NT2/D1 (cell line): Measurements from ENCODE around the gene NAT9.

Experiments
- DNase-seq: peaks from one replicate; pipeline ENCODE4 v3.0.0-alpha.2; 2011; ENCODE audit warnings: low read depth, low spot score
- H3K27me3 ChIP-seq: 2 replicates; pipeline ENCODE4 v1.6.0; 2011; ENCODE audit warnings: mild to moderate bottlenecking; ENCODE audit not compliant: insufficient read length, insufficient read depth
- H3K36me3 ChIP-seq: 2 replicates; pipeline ENCODE4 v1.6.1; 2011; ENCODE audit warnings: mild to moderate bottlenecking, low read length, mixed read lengths; ENCODE audit not compliant: insufficient read depth, insufficient read length
- H3K4me1 ChIP-seq: 2 replicates; pipeline ENCODE4 v1.5.1; 2011; ENCODE audit not compliant: insufficient read depth, insufficient read length
- H3K4me3 ChIP-seq: 2 replicates; pipeline ENCODE4 v1.5.1; 2011; ENCODE audit warnings: low read depth; ENCODE audit not compliant: insufficient read length
- H3K9ac ChIP-seq: 2 replicates; pipeline ENCODE4 v1.6.0; 2011; ENCODE audit warnings: low read depth; ENCODE audit not compliant: insufficient read length
- H3K9me3 ChIP-seq: 2 replicates; pipeline ENCODE4 v1.5.1; 2011; ENCODE audit warnings: mild to moderate bottlenecking, low read length; ENCODE audit not compliant: insufficient read depth
- SUZ12 ChIP-seq: IDR thresholded peaks from 2 replicates; pipeline ENCODE4 v1.6.1; 2011; ENCODE audit not compliant: insufficient read length, insufficient read depth; ENCODE audit errors: extremely low read depth
- YY1 ChIP-seq: IDR thresholded peaks from 2 replicates; pipeline ENCODE4 v1.6.1; 2011; ENCODE audit not compliant: insufficient read length, insufficient read depth
- ZNF274 ChIP-seq: IDR thresholded peaks from 2 replicates; pipeline ENCODE4 v1.6.1; 2011; ENCODE audit warnings: mild to moderate bottlenecking, low read depth, low read length

NAT9 gene

DNA sequence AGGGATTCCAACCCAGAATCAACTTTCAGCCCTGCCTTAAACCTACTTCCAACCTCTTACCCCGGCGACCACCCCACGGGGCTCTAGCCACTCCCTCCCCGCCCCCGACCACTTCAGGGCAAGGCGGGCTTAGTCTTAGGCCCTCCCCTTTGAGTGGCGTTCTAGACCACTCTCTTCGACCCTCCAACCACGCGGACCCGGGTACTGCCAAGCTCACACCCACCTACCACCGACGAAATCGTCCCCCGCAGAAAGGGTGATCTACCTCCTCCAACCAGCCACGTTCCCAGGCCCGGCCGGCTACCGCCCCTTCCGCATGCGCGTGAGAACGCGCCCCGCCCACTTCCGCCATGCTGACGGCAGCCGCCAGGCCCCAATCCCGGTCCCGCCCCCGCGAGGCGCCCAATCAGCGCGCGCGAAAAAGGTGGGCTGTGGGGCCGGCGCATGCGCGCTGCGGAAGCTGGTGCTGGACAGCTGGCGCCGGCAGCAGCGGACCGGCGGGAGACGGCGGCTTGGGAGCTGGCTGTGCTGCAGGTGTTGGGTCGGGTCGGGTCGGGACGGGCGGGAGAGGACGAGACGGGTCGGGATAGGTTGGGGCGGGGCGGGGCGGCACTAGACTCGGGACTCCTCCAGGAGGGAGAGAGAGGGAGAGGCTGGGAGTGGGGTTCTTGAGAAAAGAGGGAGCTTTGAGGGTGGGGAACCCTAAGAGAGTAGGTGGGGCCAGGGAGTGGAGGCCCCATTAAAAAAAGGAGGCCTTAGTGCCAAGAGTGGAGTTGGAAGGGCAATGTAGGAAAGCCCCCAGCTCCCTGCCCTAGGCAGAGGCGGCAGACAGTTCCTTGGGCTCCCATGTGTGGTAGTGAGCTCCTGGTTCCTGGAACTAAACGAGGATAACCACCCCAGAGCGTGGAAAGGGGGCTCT is at the start of gene NAT9:
Gene NAT9, minus strand, starts transcription at position 302 of the 919 bp plus-strand sequence. CDS start 647 bp downstream, outside the sequence.
- Histone ChIP-seq H3K9me3 (no peaks in the 10 kb centered on the region), H3K36me3 (peaks cover 58% of the 10 kb centered on the region), H3K9ac (peak within 1 kb of the TSS; percentile 93), H3K4me3 (peak within 1 kb of the TSS; percentile 94), H3K4me1 (no peaks in the 10 kb centered on the region), H3K27me3 (no peaks in the 10 kb centered on the region)
- no peak for TF ChIP-seq SUZ12
- TF ChIP-seq ZNF274, result no peak
- no peak for TF ChIP-seq YY1
- peak; percentile 93 for DNase-seq

- peaks cover 2% of the 10 kb centered on the region for H3K4me1 ChIP-seq
- H3K4me3 ChIP-seq, result no peak overlapping the region
- H3K9ac ChIP-seq, result no peak overlapping the region
- TF ChIP-seq SUZ12 (no peak), YY1 (no peak), ZNF274 (no peak)
- H3K9me3 ChIP-seq, result no peaks in the 10 kb centered on the region
- H3K36me3 ChIP-seq, result peaks cover 67% of the 10 kb centered on the region
- H3K27me3 ChIP-seq, result no peaks in the 10 kb centered on the region
- DNase-seq, result no peak
Measured at GRCh38 chr17:74824961-74825627, 48.9 kb upstream of the NAT9 start.

DNA sequence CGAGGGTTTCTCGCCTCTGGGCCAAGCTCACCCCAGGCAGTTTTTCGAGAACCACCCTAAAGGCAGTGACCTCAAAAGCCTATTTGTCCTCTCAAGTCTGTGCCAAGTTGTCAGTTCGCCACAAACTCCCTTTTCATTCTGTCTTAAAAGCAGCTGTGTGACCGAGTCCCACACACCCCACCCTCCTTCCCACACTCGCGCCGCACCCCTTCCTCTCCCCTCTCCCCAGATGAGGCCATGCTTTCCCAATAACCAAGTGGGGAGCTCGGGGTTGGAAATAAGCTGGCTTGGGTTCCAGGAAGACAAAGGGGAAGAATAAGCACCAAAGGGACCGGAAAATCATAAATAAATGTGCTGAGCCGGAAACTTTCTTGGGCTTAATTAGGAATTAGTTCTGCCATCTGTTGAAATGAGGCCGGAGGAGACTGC is 46.8 kb upstream of the NAT9 start:
- peaks cover 4% of the 10 kb centered on the region for H3K4me1 ChIP-seq
- TF ChIP-seq YY1, result no peak
- no peak for TF ChIP-seq SUZ12
- TF ChIP-seq ZNF274, result no peak
- no peaks in the 10 kb centered on the region for H3K27me3 ChIP-seq
- no peaks in the 10 kb centered on the region for H3K9me3 ChIP-seq
- H3K4me3 ChIP-seq, result no peak overlapping the region
- DNase-seq, result no peak
- H3K36me3 ChIP-seq, result peaks cover 60% of the 10 kb centered on the region
- H3K9ac ChIP-seq, result no peak overlapping the region

DNA sequence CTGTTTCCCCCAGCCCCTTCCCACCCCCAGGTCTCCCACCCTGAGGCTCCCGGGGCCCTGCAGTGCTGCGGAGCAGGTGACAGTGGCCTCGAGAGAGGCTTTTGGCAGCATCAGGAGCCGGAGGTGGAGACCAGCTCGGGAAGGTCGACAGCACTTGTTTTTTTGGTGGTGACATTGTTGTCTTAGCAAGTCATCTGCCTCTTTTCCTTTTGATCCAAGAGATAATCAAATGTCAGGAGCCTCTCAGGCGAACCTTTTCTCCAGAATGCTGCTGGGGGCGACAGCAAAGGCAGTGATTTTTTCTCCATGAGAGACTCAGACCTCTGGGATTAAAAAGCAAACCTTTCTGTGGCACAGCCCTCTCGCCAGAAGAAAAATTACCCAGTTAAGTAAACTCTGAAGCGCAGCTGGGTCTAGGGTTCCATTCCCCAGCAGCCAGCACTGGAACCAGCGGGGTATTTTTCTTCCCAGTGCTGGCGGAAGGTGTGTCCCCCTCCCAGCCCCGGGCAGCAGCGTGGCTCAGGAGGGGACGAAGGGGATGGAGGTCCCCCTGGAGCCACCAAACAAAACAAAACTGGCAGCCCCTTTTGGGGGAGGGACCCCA is 46.3 kb upstream of the NAT9 start:
- peaks cover 64% of the 10 kb centered on the region for H3K36me3 ChIP-seq
- no peak for DNase-seq
- TF ChIP-seq ZNF274 (no peak), SUZ12 (no peak), YY1 (no peak)
- H3K4me3 ChIP-seq, result no peak overlapping the region
- no peaks in the 10 kb centered on the region for H3K27me3 ChIP-seq
- peaks cover 4% of the 10 kb centered on the region for H3K4me1 ChIP-seq
- no peak overlapping the region for H3K9ac ChIP-seq
- no peaks in the 10 kb centered on the region for H3K9me3 ChIP-seq

DNA sequence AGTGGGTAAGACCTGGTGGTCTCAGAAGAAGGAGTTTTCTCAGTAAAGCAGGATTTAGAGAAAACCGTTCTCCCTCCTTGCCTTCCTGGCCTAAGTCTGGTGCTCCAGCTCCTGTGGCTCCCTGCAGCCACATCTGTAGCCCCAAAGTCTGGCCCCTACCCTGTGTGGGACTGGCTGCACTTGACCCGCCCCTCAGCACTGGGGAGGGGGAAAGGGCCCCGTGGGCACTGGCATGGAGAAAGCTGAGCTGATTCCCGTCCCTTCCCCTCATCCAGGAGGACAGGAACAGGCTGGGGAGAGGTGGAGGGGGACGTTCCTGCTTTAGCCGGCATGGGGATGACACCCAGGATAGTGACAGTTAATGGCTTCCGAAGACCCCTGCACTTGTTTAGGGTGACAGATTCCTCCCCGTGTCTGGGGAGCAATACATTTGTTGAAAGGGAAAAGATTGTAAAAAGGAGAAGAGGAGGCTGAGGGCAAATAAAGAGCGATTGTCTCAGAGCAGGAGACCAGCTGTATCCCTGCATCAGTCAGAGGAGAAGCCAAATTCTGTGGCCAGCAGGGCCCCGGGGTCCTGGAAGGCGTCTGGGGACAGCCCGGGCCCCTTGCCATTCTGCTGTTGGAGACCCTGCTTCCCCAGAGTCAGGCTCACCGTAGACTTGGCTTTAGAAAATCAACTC is 45.6 kb upstream of the NAT9 start:
- Histone ChIP-seq H3K4me1 (peaks cover 4% of the 10 kb centered on the region), H3K4me3 (no peak overlapping the region), H3K27me3 (no peaks in the 10 kb centered on the region), H3K9ac (no peak overlapping the region), H3K36me3 (peaks cover 61% of the 10 kb centered on the region), H3K9me3 (no peaks in the 10 kb centered on the region)
- no peak for DNase-seq
- TF ChIP-seq SUZ12 (no peak), YY1 (no peak), ZNF274 (no peak)

DNA sequence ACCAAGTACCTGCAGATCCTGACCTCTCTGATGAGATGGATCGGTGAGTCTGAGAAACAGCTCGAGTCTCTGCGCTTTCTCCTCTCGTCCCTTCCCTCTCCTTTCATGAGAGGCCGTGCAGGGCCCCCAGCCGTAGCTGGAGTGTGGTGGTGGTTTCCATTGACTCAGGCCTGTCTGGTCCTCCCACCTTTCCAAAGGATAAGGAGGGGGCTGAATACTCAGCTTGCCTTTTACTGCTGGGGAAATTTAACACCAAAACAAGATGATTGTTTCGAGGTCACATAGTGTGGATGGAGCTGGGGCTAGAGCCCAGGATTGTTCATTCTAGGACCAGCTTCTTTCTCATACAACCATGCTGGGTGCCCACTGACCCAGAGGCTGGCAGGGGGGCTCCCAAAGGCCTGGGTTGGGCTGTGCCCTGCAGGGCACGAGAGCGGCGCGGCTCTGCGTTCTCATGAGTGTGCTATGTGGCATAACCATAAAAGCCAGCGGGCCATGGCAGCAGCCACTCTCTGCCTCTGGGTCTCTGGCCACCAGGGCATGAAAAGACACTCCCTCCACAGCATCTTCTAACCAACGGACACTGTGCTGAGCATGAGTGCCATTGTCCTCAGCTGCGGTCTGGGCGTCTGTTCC is 43.8 kb upstream of the NAT9 start:
- Histone ChIP-seq H3K36me3 (peaks cover 56% of the 10 kb centered on the region), H3K9me3 (no peaks in the 10 kb centered on the region), H3K27me3 (no peaks in the 10 kb centered on the region), H3K4me1 (peaks cover 4% of the 10 kb centered on the region), H3K9ac (no peak overlapping the region), H3K4me3 (no peak overlapping the region)
- DNase-seq, result no peak
- TF ChIP-seq SUZ12, result no peak
- TF ChIP-seq YY1, result no peak
- TF ChIP-seq ZNF274, result no peak
